HepG2 (cell line): ENCODE results near the gene ZNF225. TPM values are rescaled to one million over a fixed set of nuclear protein-coding genes. Genes with fewer than 3 reads are reported as not detected.
A peak's percentile ranks its signal among the peaks of the same experiment; 100 is the strongest.

Experiments used
- BRCA1 ChIP-seq: sonication (generic); formaldehyde crosslinking; IDR thresholded peaks from 2 replicates; pipeline ENCODE4 v1.4.0; 2020; ENCODE audit warnings: missing genetic modification reagents
- ERF ChIP-seq: IDR thresholded peaks from 2 replicates; pipeline ENCODE4 v1.6.1; 2018; ENCODE audit warnings: missing biosample characterization, missing genetic modification reagents
- HOXD1 ChIP-seq: sonication (generic); formaldehyde crosslinking; IDR thresholded peaks from 2 replicates; pipeline ENCODE4 v1.5.0; 2020; ENCODE audit warnings: missing genetic modification reagents
- KDM5A ChIP-seq: fragments of 200-600 bp; sonication (generic); IDR thresholded peaks from 2 replicates; pipeline ENCODE4 v1.7.0; 2018; ENCODE audit warnings: antibody characterized with exemption, mild to moderate bottlenecking, low read length, borderline replicate concordance
- MEF2D ChIP-seq: sonication (generic); formaldehyde crosslinking; IDR thresholded peaks from 2 replicates; pipeline ENCODE4 v1.5.1; 2020; ENCODE audit warnings: mild to moderate bottlenecking, missing genetic modification reagents
- MLXIP ChIP-seq: sonication (generic); formaldehyde crosslinking; IDR thresholded peaks from 2 replicates; pipeline ENCODE4 v1.9.0; 2021; ENCODE audit warnings: missing genetic modification reagents, borderline replicate concordance
- MXD4 ChIP-seq: IDR thresholded peaks from 2 replicates; pipeline ENCODE4 v1.6.1; 2016; ENCODE audit warnings: mild to moderate bottlenecking, missing biosample characterization, missing genetic modification reagents
- PTBP1 ChIP-seq: fragments of 200-400 bp; formaldehyde crosslinking; IDR thresholded peaks from 2 replicates; pipeline ENCODE4 v1.6.1; 2018; ENCODE audit warnings: low read length, low read depth; ENCODE audit not compliant: poor library complexity, severe bottlenecking
- SIN3A ChIP-seq: IDR thresholded peaks from 2 replicates; pipeline ENCODE4 v1.6.1; 2011; ENCODE audit warnings: low read depth, mild to moderate bottlenecking, control low read depth, low read length, borderline replicate concordance
- SP1 ChIP-seq, 2 experiments: fragments of 450-650 bp in 1 of 2; sonication (generic) in 1 of 2; formaldehyde crosslinking in 1 of 2; IDR thresholded peaks; 2 replicates each; pipeline versions ENCODE4 v1.4.0 to v1.6.1; 2016 to 2020; ENCODE audit warnings: missing genetic modification reagents in 1 of 2
- ZFP36L1 ChIP-seq: sonication (generic); formaldehyde crosslinking; IDR thresholded peaks from 2 replicates; pipeline ENCODE4 v1.8.0; 2022; ENCODE audit warnings: mild to moderate bottlenecking, missing genetic modification reagents, moderate library complexity
- ZNF746 ChIP-seq: sonication (generic); formaldehyde crosslinking; IDR thresholded peaks from 2 replicates; pipeline ENCODE4 v1.8.0; 2022; ENCODE audit warnings: mild to moderate bottlenecking, missing genetic modification reagents
- ZNF747 ChIP-seq: sonication (generic); formaldehyde crosslinking; IDR thresholded peaks from 2 replicates; pipeline ENCODE4 v1.8.1; 2023; ENCODE audit warnings: missing genetic modification reagents, mild to moderate bottlenecking, borderline replicate concordance
- ZNF850 ChIP-seq: sonication (generic); formaldehyde crosslinking; conservative IDR thresholded peaks from 2 replicates; pipeline ENCODE4 v1.9.0; 2021; ENCODE audit warnings: mild to moderate bottlenecking, missing genetic modification reagents
- polyA plus RNA-seq, 8 experiments: library from polyadenylated mRNA; depleted of rRNA in 3 of 8; stranded (reverse) in 7 of 8; unstranded in 1 of 8; fragments of >200 nt; fragmentation: Illumina TruSeq in 4 of 8; extraction: Trizol in 4 of 8; gene quantifications; 2 replicates each; pipeline versions ENCODE4 v1.2.1 to v1.2.3, GENCODE V29; 2011 to 2016; ENCODE audit warnings: low read depth in 4 of 8, missing spikeins in 1 of 8, mixed read lengths in 1 of 8; ENCODE audit not compliant: insufficient read depth in 1 of 8
- total RNA-seq, 5 experiments: library from RNA; depleted of rRNA; stranded (reverse); fragments of >200 nt; fragmentation: Illumina TruSeq; extraction: Trizol; gene quantifications; 2 replicates each; pipeline ENCODE4 v1.2.3, GENCODE V29; 2016; ENCODE audit warnings: low read depth in 1 of 5
- TF ChIP-seq, protein P1 (sequence below), 2 experiments: fragments of 450-650 bp in 1 of 2; sonication (generic) in 1 of 2; formaldehyde crosslinking in 1 of 2; IDR thresholded peaks; 2 replicates each; pipeline versions ENCODE4 v1.6.1 to v1.8.0; 2016 to 2022; ENCODE audit warnings: antibody characterized with exemption in 1 of 2, mild to moderate bottlenecking in 1 of 2, missing genetic modification reagents in 1 of 2
- TF ChIP-seq, protein P2 (sequence below): sonication (generic); formaldehyde crosslinking; IDR thresholded peaks from 2 replicates; pipeline ENCODE4 v1.4.0; 2020; ENCODE audit warnings: missing genetic modification reagents

The ZNF225 gene
- total and polyA plus RNA-seq, 2 of the 13 experiments (the other 11 are each of a cell fraction or from before 2014, with no cell fraction given) = 0.87 to 3.3 TPM

DNA sequence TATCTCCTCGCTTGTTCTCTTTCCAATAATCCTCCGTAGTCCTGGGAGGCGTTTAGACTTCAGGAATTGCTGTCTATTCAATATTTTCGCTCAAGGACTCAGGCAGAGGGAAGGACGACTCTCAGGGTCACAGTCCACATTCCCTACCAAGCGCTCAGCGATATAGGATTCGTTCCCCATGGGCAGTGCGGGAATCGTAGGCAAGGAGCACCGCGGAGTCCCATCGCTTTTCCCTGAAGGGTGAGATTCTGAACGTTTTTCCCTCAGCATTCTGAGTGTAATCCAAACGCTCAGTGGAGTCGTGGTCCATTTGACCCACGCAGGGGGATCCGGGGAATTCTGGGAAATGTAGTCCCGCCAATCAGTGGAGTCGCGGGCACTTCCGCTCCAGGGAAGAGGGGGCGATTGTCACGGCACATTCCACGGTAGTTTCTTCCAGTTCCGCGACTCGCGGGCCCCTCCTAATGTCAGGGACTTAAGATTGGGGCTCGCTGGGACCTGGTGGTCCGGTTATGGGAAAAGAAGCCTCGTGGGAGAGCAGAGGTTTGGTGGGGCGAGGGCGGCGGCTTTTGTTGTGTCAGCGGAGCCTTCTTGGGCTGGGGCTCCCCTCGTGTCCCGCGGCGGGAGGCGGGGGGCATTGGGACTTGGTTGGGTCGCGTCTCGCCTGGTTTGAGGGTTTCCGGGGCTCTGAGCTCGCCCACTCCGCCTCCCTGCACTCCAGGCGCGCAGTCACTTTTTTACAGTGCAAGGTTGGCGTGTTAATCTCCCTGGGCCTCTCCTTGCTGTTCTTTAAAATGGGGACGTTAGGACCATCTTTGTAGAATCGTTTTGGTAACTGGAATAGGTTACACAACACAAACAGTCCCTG lies 28.2 kb downstream of the ZNF225 start, which contains the start of gene ZNF234 (continued):
- TF ChIP-seq ZFP36L1 (no peak), BRCA1 (CRISPR knock-in tag) (no peak), ERF (CRISPR knock-in tag) (peak; percentile 28; the same call in 1 of the 2 replicates), MXD4 (CRISPR knock-in tag) (peak; percentile 47; the same call in 1 of the 2 replicates), ZNF746 (CRISPR knock-in tag) (0 out of 2 replicates have a peak, but pooled peaks have one; percentile 14), SP1 (IDR thresholded peaks at IDR 0.05) (no peak), SP1 (CRISPR knock-in tag; IDR thresholded peaks at IDR 0.05) (no peak), MEF2D (CRISPR knock-in tag) (peak; percentile 58; the same call in 1 of the 2 replicates), KDM5A (peak; percentile 67; the same call in 1 of the 2 replicates), ZNF747 (CRISPR knock-in tag) (0 out of 2 replicates have a peak, but pooled peaks have one; percentile 18), HOXD1 (CRISPR knock-in tag) (no peak), ZNF850 (no peak), PTBP1 (no peak), SIN3A (peak; percentile 75), MLXIP (no peak)
- TF ChIP-seq, protein P1, sequence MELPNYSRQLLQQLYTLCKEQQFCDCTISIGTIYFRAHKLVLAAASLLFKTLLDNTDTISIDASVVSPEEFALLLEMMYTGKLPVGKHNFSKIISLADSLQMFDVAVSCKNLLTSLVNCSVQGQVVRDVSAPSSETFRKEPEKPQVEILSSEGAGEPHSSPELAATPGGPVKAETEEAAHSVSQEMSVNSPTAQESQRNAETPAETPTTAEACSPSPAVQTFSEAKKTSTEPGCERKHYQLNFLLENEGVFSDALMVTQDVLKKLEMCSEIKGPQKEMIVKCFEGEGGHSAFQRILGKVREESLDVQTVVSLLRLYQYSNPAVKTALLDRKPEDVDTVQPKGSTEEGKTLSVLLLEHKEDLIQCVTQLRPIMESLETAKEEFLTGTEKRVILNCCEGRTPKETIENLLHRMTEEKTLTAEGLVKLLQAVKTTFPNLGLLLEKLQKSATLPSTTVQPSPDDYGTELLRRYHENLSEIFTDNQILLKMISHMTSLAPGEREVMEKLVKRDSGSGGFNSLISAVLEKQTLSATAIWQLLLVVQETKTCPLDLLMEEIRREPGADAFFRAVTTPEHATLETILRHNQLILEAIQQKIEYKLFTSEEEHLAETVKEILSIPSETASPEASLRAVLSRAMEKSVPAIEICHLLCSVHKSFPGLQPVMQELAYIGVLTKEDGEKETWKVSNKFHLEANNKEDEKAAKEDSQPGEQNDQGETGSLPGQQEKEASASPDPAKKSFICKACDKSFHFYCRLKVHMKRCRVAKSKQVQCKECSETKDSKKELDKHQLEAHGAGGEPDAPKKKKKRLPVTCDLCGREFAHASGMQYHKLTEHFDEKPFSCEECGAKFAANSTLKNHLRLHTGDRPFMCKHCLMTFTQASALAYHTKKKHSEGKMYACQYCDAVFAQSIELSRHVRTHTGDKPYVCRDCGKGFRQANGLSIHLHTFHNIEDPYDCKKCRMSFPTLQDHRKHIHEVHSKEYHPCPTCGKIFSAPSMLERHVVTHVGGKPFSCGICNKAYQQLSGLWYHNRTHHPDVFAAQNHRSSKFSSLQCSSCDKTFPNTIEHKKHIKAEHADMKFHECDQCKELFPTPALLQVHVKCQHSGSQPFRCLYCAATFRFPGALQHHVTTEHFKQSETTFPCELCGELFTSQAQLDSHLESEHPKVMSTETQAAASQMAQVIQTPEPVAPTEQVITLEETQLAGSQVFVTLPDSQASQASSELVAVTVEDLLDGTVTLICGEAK (IDR thresholded peaks at IDR 0.05) = no peak
- TF ChIP-seq, protein P1 (CRISPR knock-in tag; IDR thresholded peaks at IDR 0.05) = 0 out of 2 replicates have a peak, but pooled peaks have one; percentile 8
- TF ChIP-seq, protein P2, sequence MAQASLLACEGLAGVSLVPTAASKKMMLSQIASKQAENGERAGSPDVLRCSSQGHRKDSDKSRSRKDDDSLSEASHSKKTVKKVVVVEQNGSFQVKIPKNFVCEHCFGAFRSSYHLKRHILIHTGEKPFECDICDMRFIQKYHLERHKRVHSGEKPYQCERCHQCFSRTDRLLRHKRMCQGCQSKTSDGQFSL (CRISPR knock-in tag) = no peak
